Retinal pigment epithelial cell (primary cell): ENCODE data around the gene CNNM4.

Source experiments
- DNase-seq: peaks from one replicate; pipeline ENCODE4 v3.0.0-alpha.2; 2010; ENCODE audit warnings: low read depth
- H3K4me3 ChIP-seq: 2 replicates; pipeline ENCODE4 v1.5.1; 2011; ENCODE audit warnings: mild to moderate bottlenecking, low read length, control low read depth, moderate library complexity
- CTCF ChIP-seq: conservative IDR thresholded peaks from 2 replicates; pipeline ENCODE4 v1.5.1; 2011; ENCODE audit warnings: low read depth, low read length, control low read depth, inconsistent platforms

Gene CNNM4

DNA sequence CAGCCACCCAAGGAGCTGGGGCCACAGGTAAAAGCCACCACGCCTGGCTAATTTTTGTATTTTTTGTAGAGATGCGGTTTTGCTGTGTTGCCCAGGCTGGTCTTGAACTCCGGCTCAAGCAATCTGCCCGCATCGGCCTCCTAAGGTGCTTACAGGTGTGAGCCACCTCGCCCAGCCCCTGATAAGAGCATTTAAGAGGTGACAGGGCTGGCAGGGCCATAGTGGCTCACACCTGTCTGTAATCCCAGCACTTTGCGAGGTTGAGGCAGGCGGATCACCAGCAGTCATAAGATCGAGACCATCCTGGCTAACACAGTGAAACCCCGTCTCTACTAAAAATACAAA, 46.4 kb downstream of the CNNM4 start:
- no peak overlapping the region for H3K4me3 ChIP-seq
- TF ChIP-seq CTCF: no peak
- no peak for DNase-seq

GRCh38 chr2:96808176-96808837, 47.6 kb downstream of the CNNM4 start:
- no peak overlapping the region for H3K4me3 ChIP-seq
- no peak for DNase-seq
- TF ChIP-seq CTCF: no peak

- DNase-seq: no peak
- no peak for TF ChIP-seq CTCF
- H3K4me3 ChIP-seq: no peak overlapping the region
Measured at GRCh38 chr2:96809216-96809882, 48.6 kb downstream of the CNNM4 start.

- H3K4me3 ChIP-seq: no peak overlapping the region
- DNase-seq: no peak
- no peak for TF ChIP-seq CTCF
Measured at GRCh38 chr2:96809951-96810782, 49.5 kb downstream of the CNNM4 start.

GRCh38 chr2:96810783-96811192, 50.1 kb downstream of the CNNM4 start:
- no peak for TF ChIP-seq CTCF
- no peak overlapping the region for H3K4me3 ChIP-seq

GRCh38 chr2:96811917-96812316, 51.2 kb downstream of the CNNM4 start:
- TF ChIP-seq CTCF: no peak
- DNase-seq: no peak
- no peak overlapping the region for H3K4me3 ChIP-seq

More at GRCh38 chr2:96810783-96811192, 50.1 kb downstream of the CNNM4 start:
- DNase-seq: no peak
